GM18909 (cell line): ENCODE data around the gene ALPP.
"Not testable (repeated sequence)": the region's sequence is repeated elsewhere in the genome, so short reads cannot be mapped to it uniquely, and the experiment has no call there.

Experiments used
- ATAC-seq: cut with Tn5 transposase; IDR thresholded peaks from one replicate; pipeline ENCODE4 v1.9.1; 2021; ENCODE audit warnings: mild to moderate bottlenecking; ENCODE audit not compliant: unreplicated experiment, poor library complexity

The ALPP gene

DNA sequence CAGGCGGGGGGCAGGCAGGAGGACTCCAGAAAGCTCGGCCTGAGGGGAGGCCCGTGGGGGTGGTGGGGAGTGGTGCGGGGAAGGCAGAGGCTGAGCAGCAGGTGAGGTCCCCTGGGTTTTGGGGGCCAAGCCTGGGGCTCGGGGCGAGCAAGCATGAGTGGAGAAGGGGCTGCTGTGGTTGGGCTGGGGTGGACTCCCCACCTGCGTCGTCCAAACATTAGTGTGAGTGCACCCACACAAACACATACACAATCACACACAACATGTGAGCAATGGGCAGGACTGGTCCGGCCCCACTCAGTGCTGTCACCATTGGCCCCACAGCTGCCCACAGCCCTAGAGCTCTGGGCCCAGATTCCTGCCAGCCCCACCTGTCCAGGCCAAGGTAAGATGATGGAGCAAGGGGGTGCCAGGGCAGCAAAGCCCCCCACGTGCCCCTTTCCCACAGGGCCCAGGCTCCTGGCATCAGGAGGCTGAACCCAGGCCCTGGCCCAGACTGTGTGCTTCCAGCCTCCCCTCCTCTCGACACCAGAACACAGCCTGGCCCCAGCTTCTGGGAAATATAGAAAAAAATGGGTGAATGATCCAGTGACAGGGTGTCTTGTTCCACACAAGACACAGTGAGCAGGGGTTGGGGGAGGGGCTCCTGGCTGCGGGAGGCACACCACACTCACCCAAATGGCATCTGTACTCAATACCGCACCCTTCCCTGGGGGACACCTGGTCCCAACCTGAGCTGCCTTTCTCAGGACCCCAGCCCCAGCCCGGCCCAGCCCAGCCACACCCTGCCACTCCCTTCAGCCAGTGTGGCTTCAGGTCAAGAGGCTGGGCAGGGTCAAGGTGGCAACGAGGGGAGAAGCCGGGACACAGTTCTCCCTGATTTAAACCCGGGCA lies 463 bp upstream of the ALPP start:
- ATAC-seq: no peak

DNA sequence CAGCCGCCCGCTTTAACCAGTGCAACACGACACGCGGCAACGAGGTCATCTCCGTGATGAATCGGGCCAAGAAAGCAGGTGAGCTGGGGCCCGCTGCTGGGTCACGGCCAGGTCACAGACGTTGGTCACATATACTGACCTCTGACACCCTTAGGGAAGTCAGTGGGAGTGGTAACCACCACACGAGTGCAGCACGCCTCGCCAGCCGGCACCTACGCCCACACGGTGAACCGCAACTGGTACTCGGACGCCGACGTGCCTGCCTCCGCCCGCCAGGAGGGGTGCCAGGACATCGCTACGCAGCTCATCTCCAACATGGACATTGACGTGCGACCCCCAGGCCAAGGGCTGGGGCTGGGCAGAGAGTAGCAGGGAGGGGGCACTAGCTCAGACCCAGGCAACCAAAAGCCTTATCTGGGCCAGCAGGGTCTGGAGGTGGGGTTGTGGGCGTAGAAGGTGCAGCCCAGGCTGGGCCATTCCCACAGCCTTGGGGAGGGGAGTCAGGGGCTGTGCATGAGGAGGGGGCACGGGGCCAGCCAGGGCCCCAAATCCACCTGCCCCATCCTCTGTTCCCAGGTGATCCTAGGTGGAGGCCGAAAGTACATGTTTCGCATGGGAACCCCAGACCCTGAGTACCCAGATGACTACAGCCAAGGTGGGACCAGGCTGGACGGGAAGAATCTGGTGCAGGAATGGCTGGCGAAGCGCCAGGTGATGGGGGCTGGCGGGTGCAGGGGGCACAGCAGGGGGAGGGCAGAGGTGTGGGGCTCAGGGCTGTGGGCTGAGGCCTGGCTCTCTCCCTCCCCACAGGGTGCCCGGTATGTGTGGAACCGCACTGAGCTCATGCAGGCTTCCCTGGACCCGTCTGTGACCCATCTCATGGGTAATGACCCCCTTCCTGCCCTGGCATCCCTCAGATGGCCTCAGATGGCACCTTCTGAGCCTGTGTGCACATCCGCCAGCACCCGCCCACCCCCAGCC lies 1.3 kb downstream of the ALPP start:
- not testable (repeated sequence) for ATAC-seq

DNA sequence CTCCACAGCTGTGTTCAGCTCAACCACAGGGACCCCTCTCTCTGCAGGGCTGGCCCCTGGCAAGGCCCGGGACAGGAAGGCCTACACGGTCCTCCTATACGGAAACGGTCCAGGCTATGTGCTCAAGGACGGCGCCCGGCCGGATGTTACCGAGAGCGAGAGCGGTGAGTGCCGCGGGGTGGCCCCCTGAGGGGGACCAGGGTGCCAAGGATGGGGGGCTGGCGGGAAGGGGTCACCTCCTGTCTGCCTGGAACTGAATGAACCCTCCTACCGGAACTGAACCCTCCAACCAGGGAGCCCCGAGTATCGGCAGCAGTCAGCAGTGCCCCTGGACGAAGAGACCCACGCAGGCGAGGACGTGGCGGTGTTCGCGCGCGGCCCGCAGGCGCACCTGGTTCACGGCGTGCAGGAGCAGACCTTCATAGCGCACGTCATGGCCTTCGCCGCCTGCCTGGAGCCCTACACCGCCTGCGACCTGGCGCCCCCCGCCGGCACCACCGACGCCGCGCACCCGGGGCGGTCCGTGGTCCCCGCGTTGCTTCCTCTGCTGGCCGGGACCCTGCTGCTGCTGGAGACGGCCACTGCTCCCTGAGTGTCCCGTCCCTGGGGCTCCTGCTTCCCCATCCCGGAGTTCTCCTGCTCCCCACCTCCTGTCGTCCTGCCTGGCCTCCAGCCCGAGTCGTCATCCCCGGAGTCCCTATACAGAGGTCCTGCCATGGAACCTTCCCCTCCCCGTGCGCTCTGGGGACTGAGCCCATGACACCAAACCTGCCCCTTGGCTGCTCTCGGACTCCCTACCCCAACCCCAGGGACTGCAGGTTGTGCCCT lies 2.9 kb downstream of the ALPP start:
- not testable (repeated sequence) for ATAC-seq

DNA sequence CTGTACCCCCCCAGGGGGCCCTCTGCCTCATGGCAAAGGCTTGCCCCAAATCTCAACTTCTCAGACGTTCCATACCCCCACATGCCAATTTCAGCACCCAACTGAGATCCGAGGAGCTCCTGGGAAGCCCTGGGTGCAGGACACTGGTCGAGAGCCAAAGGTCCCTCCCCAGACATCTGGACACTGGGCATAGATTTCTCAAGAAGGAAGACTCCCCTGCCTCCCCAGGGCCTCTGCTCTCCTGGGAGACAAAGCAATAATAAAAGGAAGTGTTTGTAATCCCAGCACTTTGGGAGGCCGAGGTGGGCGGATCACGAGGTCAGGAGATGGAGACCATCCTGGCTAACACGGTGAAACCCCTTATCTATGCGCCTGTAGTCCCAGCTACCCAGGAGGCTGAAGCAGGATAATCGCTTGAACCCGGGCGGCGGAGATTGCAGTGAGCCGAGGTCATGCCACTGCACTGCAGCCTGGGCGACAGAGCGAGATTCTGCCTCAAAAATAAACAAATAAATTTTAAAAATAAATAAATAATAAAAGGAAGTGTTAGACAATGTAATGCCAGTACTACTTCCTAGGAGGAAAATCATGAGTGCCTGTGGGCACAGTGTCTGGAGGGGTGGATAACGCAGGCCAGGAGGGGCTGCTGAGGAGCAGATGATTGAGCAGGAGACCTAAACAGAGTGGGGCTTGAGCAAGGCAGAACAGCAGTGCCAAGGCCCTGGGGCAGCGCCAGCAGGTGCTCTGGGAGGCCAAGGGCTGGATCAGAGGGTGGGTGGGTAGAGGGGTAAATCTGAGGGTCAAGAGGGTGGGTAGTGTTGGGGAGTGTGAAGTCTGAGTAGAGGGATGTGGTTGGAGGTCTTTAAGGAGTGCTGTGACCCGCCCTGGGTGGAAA lies 4.0 kb downstream of the ALPP start:
- no peak for ATAC-seq

DNA sequence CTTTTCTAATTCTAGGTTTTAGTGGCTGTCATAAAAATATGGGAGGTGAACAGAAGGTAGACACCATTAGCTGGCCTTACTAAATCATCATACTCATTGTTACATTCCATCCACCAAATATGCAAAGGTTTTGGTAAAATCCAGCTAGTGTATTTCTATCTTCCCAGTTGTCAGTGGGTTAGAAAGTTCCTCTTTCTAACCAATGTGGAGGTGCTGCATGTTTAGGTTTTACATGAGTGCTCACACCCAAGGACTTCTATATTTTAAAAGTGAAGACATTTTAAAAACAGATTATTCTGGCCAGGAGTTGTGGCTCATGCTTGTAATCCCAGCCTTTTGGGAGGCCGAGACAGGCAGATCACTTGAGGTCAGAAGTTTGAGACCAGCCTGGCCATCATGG lies 5.9 kb downstream of the ALPP start:
- ATAC-seq: no peak

DNA sequence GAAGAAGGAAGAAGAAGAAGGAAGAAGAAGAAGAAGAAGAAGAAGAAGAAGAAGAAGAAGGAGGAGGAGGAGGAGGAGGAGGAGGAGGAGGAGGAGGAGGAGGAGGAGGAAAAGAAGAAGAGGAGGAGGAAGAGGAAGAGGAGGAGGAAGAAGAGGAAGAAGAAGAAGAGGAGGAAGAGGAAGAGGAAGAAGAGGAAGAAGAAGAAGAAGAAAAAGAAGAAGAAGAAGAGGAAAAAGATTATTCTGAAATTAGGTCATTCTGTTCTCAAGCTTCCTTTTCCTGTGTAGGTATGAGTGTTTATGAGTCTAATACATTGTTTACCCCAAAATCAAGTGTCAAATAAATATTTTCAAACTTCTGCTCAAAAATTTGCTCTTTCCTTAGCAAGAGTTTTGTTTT lies 6.5 kb downstream of the ALPP start:
- ATAC-seq: not testable (repeated sequence)

DNA sequence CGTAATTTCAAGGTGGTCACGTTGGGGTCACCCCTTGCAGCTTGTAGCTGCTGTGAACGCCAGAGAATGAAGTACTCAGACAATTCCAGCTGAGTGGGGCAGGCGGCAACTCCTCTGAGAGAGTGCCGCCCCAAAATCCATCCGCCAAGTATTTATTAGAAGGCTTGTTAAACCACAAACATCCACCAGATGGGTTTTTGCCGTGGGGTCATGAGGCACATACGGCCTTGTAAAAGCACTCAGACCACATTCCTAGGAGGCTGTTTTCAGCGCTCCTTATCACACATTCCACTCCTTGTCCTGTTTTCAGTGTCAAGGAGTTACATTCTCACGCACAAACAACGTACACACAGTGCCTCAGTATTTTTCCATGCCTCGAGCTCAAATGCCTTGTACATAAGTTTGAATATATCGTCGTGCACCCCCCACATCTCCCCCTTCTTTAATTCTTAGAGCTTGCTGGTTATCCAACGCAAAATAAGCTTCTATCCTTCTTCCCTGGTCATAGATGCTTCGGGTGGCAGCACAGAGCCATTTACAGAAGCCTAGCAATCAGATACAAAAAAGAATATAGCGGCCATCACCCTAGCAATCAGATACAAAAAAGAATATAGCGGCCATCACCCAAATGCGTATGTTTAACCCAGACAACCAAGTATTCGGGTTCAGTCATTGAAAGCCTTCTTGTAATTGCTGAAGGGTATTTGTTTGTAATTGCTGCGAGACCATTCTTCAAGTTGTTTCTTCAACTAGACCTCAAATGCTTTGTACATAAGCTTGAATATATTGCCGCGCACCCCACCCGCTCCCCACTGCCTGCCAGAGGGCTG lies 7.3 kb downstream of the ALPP start:
- no peak for ATAC-seq

DNA sequence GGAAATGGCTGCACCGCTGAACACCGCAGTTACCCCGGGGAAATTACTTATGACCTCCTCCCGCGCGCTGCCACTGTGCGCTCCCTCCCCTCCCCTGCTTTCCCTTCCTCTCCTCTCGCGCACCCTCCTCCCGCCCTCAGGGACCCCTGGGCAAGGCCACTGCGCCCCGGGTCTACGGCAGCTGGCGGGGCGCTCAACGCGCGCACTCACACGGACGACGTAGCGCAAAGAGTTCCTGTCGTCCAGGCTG lies 7.9 kb downstream of the ALPP start:
- ATAC-seq: no peak

DNA sequence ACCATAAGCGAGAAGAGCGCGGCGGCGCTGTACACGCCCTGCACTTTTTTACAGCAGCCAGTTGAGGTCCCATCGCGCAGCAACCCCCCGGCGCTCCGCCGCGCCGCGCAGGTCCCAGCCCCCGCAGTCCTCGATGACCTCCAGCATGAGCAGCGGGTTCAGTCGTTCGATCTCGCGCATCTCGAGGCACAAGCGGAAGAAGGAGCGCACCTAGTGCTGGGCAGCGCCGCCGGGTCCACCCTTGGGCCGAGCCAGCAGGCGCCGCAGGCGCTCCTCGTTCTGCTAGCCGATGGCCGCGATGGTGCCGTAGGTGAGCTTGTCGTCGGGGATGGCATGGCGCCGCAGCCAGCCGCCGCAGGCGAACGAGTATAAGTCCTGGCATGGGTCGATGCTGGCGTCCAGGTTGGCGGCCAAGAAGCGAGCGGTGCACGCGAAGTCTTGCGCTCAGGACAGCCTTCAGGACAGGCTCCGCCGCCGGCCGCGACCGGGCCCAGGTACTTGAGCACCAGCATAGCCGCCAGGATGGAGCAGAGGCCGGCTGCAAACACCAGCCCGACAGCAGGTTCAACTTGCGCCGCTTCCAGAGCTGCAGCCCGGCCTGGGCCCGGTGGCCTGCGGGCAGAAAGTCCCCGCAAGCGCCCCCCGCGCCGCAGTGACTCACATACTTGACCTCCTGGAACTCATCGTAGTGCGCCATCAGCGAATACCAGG lies 8.3 kb downstream of the ALPP start:
- no peak for ATAC-seq

DNA sequence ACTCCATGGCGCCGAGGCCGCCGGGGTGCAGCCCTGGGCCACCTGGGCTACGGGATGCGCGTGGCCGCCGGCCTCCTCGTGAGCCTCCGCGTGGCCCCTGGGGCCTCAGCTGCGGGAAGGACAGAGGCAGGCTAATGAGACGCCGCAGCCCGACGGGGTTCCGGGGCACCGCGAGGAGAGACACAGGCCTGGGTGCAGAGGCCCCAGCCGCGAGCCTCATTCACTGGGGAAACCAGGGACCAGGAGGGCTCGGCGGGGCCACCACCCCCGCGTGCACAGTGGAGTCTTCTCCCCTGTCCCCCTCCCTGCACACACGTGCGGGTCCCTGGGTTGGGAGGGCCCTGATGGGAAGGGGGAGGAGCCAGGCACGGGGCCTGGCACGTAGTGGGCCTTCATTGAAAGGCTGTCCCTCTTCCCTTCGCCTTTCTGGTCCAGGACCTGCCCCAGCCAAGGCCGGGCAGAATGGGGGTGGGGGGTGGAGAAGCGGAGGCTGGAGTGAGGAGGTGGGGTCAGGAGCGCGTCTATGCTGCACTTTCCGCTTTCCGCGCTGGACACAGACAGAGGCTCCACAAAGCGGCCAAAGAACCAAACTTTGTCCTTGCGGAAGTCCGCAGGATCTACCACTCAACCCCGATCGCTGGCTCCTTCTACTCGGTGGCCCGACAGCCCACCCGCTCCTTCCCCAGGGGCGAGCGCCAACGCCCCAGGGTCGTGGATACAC lies 9.1 kb downstream of the ALPP start:
- no peak for ATAC-seq

DNA sequence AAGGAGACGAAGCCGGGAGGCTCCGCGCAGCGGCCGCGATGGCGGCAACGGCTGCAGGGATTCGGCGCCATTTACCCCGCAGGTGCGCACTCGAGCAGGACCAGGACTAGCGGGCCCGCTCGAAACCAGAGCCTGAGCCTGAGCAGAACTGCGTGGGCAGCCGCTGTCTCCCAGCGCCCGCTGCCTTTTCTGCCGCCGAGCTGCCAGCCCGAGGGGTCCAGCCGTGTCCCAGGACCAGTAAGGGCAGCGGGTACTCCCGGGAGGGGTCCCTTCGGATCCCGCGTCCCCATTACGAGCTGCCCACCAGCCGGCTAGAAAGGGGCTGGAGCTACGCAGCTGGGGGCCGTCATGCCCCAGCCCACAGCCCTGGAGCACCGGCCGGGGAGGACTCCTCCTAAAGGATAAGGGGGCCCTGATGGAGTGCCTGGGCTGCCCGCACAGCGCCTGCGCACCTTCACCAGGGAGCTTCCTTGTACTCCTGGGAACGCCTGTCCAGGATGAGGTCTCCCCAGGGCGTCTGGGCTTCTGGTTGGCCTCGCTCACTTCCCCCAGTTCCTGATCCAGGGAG lies 9.9 kb downstream of the ALPP start:
- no peak for ATAC-seq

DNA sequence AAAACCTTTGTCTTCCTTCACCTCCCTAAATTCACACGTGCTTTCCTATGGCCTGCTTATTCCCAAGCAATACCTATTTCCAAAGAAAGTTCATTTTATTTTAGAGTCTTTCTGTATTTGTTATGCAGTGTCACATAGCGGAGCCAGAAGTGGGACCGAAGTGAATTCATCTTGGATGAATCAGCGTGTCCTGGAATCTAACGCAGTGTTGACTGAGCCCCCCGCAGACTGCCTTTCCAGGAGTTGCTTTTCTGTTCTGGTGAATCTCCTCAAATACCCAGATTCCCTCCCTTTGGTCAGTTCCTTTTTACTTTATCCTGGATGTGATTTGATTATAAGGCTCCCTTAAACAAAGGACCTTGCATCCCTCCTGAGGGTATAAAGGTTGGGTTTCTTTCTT lies 10.8 kb downstream of the ALPP start:
- no peak for ATAC-seq

DNA sequence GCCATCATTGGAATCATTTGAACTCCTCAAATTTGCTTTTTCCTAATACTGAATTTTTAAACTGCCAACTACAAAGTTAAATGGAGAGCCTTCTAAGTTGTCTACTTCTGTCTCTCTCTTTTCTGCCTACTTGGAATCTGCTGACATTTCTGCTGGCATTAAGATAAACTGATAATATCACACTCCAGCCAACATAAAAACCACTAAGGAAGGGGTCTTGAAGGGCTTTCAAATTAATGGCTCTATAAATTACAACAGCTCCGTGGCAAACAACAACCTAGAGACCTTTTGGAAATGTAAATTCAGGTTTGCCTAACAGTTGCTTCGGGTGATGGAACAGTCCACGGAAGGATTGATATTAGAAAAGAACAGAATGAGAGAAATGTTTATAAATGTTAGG lies 12.1 kb downstream of the ALPP start:
- ATAC-seq: no peak

DNA sequence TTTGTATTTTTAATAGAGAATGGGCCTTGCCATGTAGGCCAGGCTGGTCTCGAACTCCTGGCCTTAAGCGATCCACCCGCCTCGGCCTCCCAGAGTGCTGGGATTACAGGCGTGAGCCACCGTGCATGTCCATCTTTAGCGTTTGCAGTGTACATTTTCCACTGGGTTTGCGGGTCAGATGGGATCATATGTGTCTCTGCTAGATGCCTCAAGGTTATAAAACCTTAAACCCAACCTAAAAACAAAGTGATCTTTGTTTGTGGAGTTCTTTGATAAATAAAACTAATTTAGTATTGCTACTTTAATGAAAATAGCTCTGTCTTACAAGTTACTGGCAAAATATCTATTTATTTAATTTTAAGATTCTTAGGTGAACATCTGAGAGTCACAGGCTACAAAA lies 15.0 kb downstream of the ALPP start:
- ATAC-seq: no peak

DNA sequence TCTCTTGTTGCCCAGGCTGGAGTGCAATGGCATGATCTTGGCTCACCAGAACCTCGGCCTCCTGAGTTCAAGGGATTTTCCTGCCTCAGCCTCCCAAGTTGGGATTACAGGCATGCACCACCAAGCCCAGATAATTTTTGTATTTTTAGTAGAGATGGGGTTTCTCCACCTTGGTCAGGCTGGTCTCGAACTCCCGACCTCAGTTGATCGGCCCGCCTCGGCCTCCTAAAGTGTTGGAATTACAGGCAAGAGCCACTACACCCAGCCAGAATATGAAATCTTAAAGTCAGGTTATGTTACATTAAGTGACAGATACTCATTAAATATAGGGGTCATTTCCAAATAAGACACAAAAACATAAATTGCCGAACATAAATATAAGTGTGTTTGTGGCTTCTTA lies 15.9 kb downstream of the ALPP start:
- ATAC-seq: not testable (repeated sequence)

DNA sequence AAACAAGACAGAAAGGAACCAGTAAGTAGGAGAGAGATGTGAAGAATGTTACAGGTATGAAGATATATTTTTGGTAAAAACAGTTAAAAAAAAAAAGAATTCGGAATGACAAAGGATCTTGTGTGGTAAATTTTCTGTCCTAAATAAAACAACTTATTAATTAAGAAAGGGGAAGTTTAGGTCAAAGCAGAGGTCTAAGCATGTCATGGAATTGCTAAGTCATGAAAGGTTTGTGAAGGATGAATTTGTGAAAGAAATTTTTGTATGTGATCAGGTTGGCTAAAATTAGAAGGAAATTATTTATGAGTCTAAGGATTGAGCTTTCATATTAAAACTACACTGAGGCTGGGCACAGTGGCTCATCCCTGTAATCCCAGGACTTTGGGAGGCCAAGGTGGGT lies 17.0 kb downstream of the ALPP start:
- no peak for ATAC-seq

DNA sequence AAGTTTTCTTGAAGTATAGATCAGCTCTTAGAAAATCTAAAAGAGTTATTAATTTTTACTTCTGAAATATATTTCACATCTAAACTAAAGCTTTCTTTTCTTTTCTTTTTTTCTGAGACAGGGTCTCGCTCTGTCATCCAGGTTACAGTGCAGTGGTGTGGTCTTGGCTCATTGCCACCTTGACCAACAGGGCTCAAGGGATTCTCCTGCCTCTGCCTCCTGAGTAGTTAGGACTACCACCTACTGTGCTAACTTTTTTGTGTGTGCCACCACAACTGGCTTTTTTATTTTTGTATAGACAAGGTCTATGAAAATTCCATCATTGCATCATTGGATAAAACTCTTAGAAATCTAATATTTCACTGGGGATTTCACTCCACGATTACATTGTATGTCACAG lies 18.1 kb downstream of the ALPP start:
- no peak for ATAC-seq
